ENCODE results near the gene ZNF891. TPM values are rescaled to one million over a fixed set of nuclear protein-coding genes. Genes with fewer than 3 reads are reported as not detected.

Gene ZNF891
- total and polyA plus RNA-seq, 5 experiments from 2014 or later, result 0.35 to 8.1 (median 0.82) TPM

DNA sequence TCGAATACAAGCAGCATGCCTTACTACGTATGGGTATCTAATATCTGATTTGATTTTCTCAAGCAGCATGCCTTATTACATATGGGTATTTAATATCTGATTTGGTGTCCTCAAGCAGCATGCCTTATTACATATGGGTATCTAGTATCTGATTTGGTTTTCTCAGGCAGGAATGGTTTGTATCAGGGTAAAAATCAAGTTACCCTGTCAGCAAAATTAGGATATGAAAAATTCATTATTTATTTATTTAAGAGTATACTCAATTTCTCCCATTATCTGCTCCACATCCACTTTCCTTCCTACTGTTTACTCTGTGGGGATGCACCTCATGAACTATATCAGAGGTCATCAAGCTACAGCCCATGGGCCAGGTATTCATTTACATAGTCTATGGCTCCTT is 21.9 kb downstream of the ZNF891 start:
- Mint-ChIP-seq H3K36me3 (peaks cover 55 to 91% (median 64%) of the 10 kb centered on the region in 3 donors), H3K9me3 (peaks cover 9 to 98% (median 35%) of the 10 kb centered on the region in 9 donors)

GRCh38 chr12:133107121-133107520 is 23.0 kb downstream of the ZNF891 start:
- H3K9me3 Mint-ChIP-seq, result peaks cover 6 to 100% (median 38%) of the 10 kb centered on the region in 9 donors
- ATAC-seq (no peak), DNase-seq (no peak)
- POLR2A ChIA-PET, result no interaction called here
- no peak overlapping the region for H3K4me3 Mint-ChIP-seq
- no peaks in the 10 kb centered on the region for H3K27me3 Mint-ChIP-seq
- no peak overlapping the region for H3K27ac Mint-ChIP-seq
- H3K36me3 Mint-ChIP-seq, result peaks cover 63 to 95% (median 66%) of the 10 kb centered on the region in 3 donors
- peaks cover 0 to 2% (median 0%) of the 10 kb centered on the region in 4 donors for H3K4me1 Mint-ChIP-seq

More for the DNA sequence above, 21.9 kb downstream of the ZNF891 start:
- POLR2A ChIA-PET, result no interaction called here
- H3K4me3 Mint-ChIP-seq, result no peak overlapping the region
- H3K4me1 Mint-ChIP-seq, result peaks cover 0 to 2% (median 0%) of the 10 kb centered on the region in 4 donors
- ATAC-seq (no peak), DNase-seq (no peak)
- H3K27ac Mint-ChIP-seq, result no peak overlapping the region
- H3K27me3 Mint-ChIP-seq, result no peaks in the 10 kb centered on the region

DNA sequence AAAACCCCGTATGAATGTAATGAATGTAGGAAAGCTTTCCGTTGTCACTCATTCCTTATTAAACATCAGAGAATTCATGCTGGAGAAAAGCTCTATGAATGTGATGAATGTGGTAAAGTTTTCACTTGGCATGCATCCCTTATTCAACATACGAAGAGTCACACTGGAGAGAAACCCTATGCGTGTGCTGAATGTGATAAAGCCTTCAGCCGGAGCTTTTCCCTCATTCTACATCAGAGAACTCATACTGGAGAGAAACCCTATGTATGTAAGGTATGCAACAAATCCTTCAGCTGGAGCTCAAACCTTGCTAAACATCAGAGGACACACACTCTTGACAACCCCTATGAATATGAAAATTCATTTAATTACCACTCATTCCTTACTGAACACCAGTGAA is 23.8 kb downstream of the ZNF891 start:
- Mint-ChIP-seq H3K27me3 (no peaks in the 10 kb centered on the region), H3K9me3 (peaks cover 9 to 100% (median 40%) of the 10 kb centered on the region in 9 donors), H3K4me1 (no peaks in the 10 kb centered on the region), H3K27ac (no peak overlapping the region), H3K36me3 (peaks cover 69 to 97% (median 70%) of the 10 kb centered on the region in 3 donors), H3K4me3 (no peak overlapping the region)
- no peak for ATAC-seq
- POLR2A ChIA-PET, result no interaction called here
- peak in 1 of 10 donors; percentile 14 for DNase-seq

DNA sequence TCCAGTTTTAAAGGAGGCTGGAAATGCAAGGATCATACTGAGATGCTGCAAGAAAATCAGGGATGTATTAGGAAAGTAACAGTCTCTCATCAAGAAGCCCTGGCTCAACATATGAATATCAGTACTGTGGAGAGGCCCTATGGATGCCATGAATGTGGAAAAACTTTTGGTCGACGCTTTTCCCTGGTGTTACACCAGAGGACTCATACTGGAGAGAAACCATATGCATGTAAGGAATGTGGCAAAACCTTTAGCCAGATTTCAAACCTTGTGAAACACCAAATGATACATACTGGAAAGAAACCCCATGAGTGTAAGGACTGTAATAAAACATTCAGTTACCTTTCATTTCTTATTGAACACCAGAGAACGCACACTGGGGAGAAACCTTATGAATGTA is 24.5 kb downstream of the ZNF891 start:
- Mint-ChIP-seq H3K27me3 (no peaks in the 10 kb centered on the region), H3K27ac (no peak overlapping the region), H3K4me1 (no peaks in the 10 kb centered on the region), H3K9me3 (peaks cover 12 to 100% (median 45%) of the 10 kb centered on the region in 9 donors), H3K4me3 (peak overlapping the region in 1 of 10 donors; percentile 32), H3K36me3 (peaks cover 75 to 97% (median 77%) of the 10 kb centered on the region in 3 donors)
- DNase-seq, result no peak
- no peak for ATAC-seq
- POLR2A ChIA-PET, result no interaction called here

GRCh38 chr12:133083345-133083744 is 46.7 kb downstream of the ZNF891 start:
- POLR2A ChIA-PET, result interaction anchor here (1.3 kb wide), 1 partner anchor 98 kb away, joined by 3 read pairs; no protein-coding TSS in a partner anchor
- ATAC-seq (no peak), DNase-seq (no peak)
- Mint-ChIP-seq H3K4me1 (peaks cover 1 to 18% (median 10%) of the 10 kb centered on the region in 4 donors), H3K36me3 (peaks cover 50 to 73% (median 68%) of the 10 kb centered on the region in 3 donors), H3K9me3 (peaks cover 10 to 71% (median 38%) of the 10 kb centered on the region in 9 donors), H3K27ac (peak overlapping the region in 1 of 10 donors; percentile 4), H3K4me3 (peak overlapping the region in 3 of 10 donors; percentile 22 to 45 (median 28)), H3K27me3 (no peaks in the 10 kb centered on the region)

- peaks cover 1 to 18% (median 10%) of the 10 kb centered on the region in 4 donors for H3K4me1 Mint-ChIP-seq
- H3K9me3 Mint-ChIP-seq, result peaks cover 0 to 73% (median 39%) of the 10 kb centered on the region in 9 donors
- POLR2A ChIA-PET, result interaction anchor here (0.9 to 1.8 kb wide), 7 partner anchors 43 to 194 kb away, joined by 3 to 15 read pairs (median 4); partner anchors contain the start of genes CHFR, ZNF10, ZNF268 and ZNF84
- H3K27ac Mint-ChIP-seq, result peak overlapping the region in 3 of 10 donors; percentile 31 to 85 (median 84)
- H3K36me3 Mint-ChIP-seq, result peaks cover 47 to 65% (median 49%) of the 10 kb centered on the region in 3 donors
- peak overlapping the region in 1 of 10 donors; percentile 61 for H3K4me3 Mint-ChIP-seq
- ATAC-seq, result no peak
- H3K27me3 Mint-ChIP-seq, result no peaks in the 10 kb centered on the region
- no peak for DNase-seq
Measured at GRCh38 chr12:133081159-133081780, 48.8 kb downstream of the ZNF891 start.

- DNase-seq (peak; percentile 92 to 98 (median 97)), ATAC-seq (peak; percentile 63 to 66)
- peak within 1 kb of the TSS in 2 of 10 donors; percentile 23 to 61 for H3K4me3 Mint-ChIP-seq
- peaks cover 41 to 61% (median 46%) of the 10 kb centered on the region in 3 donors for H3K36me3 Mint-ChIP-seq
- peaks cover 1 to 18% (median 10%) of the 10 kb centered on the region in 4 donors for H3K4me1 Mint-ChIP-seq
- POLR2A ChIA-PET, result interaction anchor here (0.9 to 2.6 kb wide), 16 partner anchors 22 to 252 kb away, joined by 3 to 21 read pairs (median 5); partner anchors contain the start of genes CHFR, GOLGA3, ZNF10 and ZNF26
- H3K27ac Mint-ChIP-seq, result peak within 1 kb of the TSS in 3 of 10 donors; percentile 31 to 85 (median 84)
- H3K27me3 Mint-ChIP-seq, result no peaks in the 10 kb centered on the region
- H3K9me3 Mint-ChIP-seq, result peaks cover 0 to 72% (median 39%) of the 10 kb centered on the region in 9 donors
Measured at GRCh38 chr12:133080368-133081158, 49.5 kb downstream of the ZNF891 start, which contains the start of gene ZNF140. Gene ZNF140 (plus strand): TSS chr12:133080923. CDS start chr12:133081321, 398 bp downstream.

- peaks cover 0 to 72% (median 39%) of the 10 kb centered on the region in 9 donors for H3K9me3 Mint-ChIP-seq
- no peaks in the 10 kb centered on the region for H3K27me3 Mint-ChIP-seq
- ATAC-seq (peak; percentile 74 to 76), DNase-seq (peak in 7 of 10 donors; percentile 83 to 98 (median 96))
- peaks cover 1 to 18% (median 10%) of the 10 kb centered on the region in 4 donors for H3K4me1 Mint-ChIP-seq
- H3K4me3 Mint-ChIP-seq, result no peak overlapping the region
- H3K36me3 Mint-ChIP-seq, result peaks cover 35 to 59% (median 46%) of the 10 kb centered on the region in 3 donors
- POLR2A ChIA-PET, result interaction anchor here (0.6 to 2.6 kb wide), 13 partner anchors 22 to 251 kb away, joined by 3 to 21 read pairs (median 5); partner anchors contain the start of genes CHFR, GOLGA3, ZNF10 and ZNF26
- no peak overlapping the region for H3K27ac Mint-ChIP-seq
Measured at GRCh38 chr12:133080026-133080367, 50.1 kb downstream of the ZNF891 start.

- ATAC-seq, result no peak
- Mint-ChIP-seq H3K36me3 (peaks cover 0 to 51% (median 37%) of the 10 kb centered on the region in 3 donors), H3K4me3 (no peak overlapping the region), H3K27ac (no peak overlapping the region), H3K9me3 (peaks cover 13 to 94% (median 40%) of the 10 kb centered on the region in 9 donors), H3K27me3 (no peaks in the 10 kb centered on the region), H3K4me1 (no peaks in the 10 kb centered on the region)
- POLR2A ChIA-PET, result no interaction called here
- DNase-seq, result no peak
Measured at GRCh38 chr12:133073836-133074235, 56.2 kb downstream of the ZNF891 start.

DNA sequence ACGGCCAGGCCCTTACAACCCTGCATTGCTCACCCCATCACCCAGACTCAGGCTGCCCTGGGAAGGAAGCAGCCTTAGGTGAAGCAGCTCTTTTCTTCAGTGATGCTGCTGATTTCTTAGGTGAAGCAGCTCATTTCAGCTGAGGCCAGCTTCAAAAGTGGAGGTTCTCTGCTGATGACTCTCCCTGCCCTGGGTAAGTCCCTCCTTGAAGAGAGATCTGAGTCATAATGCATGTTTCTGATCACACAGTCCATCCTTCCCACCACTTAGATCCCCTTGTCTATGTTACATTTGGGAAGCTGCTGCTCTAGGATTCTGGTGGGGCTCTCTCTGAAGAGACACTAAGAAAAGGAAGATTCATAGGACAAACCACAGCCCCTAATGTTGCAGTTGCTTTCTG is 66.5 kb downstream of the ZNF891 start:
- H3K27ac Mint-ChIP-seq, result no peak overlapping the region
- peaks cover 0 to 70% (median 41%) of the 10 kb centered on the region in 3 donors for H3K36me3 Mint-ChIP-seq
- ATAC-seq (no peak), DNase-seq (no peak)
- H3K27me3 Mint-ChIP-seq, result no peaks in the 10 kb centered on the region
- POLR2A ChIA-PET, result no interaction called here
- H3K9me3 Mint-ChIP-seq, result peaks cover 0 to 98% (median 25%) of the 10 kb centered on the region in 9 donors
- no peak overlapping the region for H3K4me3 Mint-ChIP-seq
- no peaks in the 10 kb centered on the region for H3K4me1 Mint-ChIP-seq

- POLR2A ChIA-PET, result no interaction called here
- H3K36me3 Mint-ChIP-seq, result peaks cover 6 to 77% (median 46%) of the 10 kb centered on the region in 3 donors
- no peak overlapping the region for H3K27ac Mint-ChIP-seq
- no peak overlapping the region for H3K4me3 Mint-ChIP-seq
- DNase-seq (no peak), ATAC-seq (no peak)
- H3K4me1 Mint-ChIP-seq, result no peaks in the 10 kb centered on the region
- H3K9me3 Mint-ChIP-seq, result peaks cover 0 to 98% (median 30%) of the 10 kb centered on the region in 9 donors
- H3K27me3 Mint-ChIP-seq, result no peaks in the 10 kb centered on the region
Measured at GRCh38 chr12:133061954-133062353, 68.1 kb downstream of the ZNF891 start.

Data from naive thymus-derived CD8-positive, alpha-beta T cell (primary cell).